ENCODE results near the gene DNAAF8. TPM values are rescaled to one million over a fixed set of nuclear protein-coding genes. Genes with fewer than 3 reads are reported as not detected.

The DNAAF8 gene
- polyA plus RNA-seq, 3 donors: 0.04 to 0.36 TPM; not detected in 1

- H3K9ac ChIP-seq (ENCODE audit: insufficient read depth, low read length, poor library complexity, severe bottlenecking): no peak overlapping the region
- WGBS (ENCODE audit: insufficient coverage): 100% methylated on average over 5 of the region's 6 CpGs
These were observed 21.4 kb downstream of the DNAAF8 start for GRCh38 chr16:4755687-4756086.

GRCh38 chr16:4760221-4760910 is 26.0 kb downstream of the DNAAF8 start:
- peaks cover 68 to 95% of the 10 kb centered on the region in 2 donors for H3K36me3 Mint-ChIP-seq
- no peak for DNase-seq
- H3K9me3 ChIP-seq (replicated peaks in 1 of 2; ENCODE audit: control insufficient read depth in 1 of 2, insufficient read depth in 1 of 2, low read length in 2 of 2): no peaks in the 10 kb centered on the region
- H3K4me1 ChIP-seq (ENCODE audit: control insufficient read depth in 1 of 2, insufficient read depth in 2 of 2, low read length in 2 of 2): peaks cover 0 to 4% of the 10 kb centered on the region in 2 donors
- no peaks in the 10 kb centered on the region for H4K20me1 ChIP-seq (ENCODE audit: insufficient read depth, low read length)
- peaks cover 0 to 1% (median 1%) of the 10 kb centered on the region in 3 donors for H3K27me3 Mint-ChIP-seq (ENCODE audit: low read depth in 3 of 3)
- H3K9ac ChIP-seq (ENCODE audit: insufficient read depth, low read length, poor library complexity, severe bottlenecking): no peak overlapping the region
- TF ChIP-seq CTCF (IDR thresholded peaks at IDR 0.05): no peak
- H3K9me3 Mint-ChIP-seq: peaks cover under 1 to 6% (median 4%) of the 10 kb centered on the region in 7 donors
- H3K27ac Mint-ChIP-seq: peak overlapping the region in 1 of 7 donors; percentile 46
- no peak overlapping the region for H3K27ac ChIP-seq (ENCODE audit: low read depth in 1 of 2, low read length in 2 of 2)
- H3K36me3 ChIP-seq (replicated peaks in 1 of 2; ENCODE audit: control insufficient read depth in 1 of 2, insufficient read depth in 2 of 2, low read length in 2 of 2): peaks cover 54 to 81% of the 10 kb centered on the region in 2 donors
- WGBS (ENCODE audit: insufficient coverage): 97% methylated on average over 23 of the region's 23 CpGs
- H3K4me1 Mint-ChIP-seq: peaks cover 6% of the 10 kb centered on the region
- H3K4me3 Mint-ChIP-seq: no peak overlapping the region
- H3K4me2 ChIP-seq (replicated peaks; ENCODE audit: extremely low read depth, low read length, poor library complexity, severe bottlenecking): no peak overlapping the region
- H3K27me3 ChIP-seq (ENCODE audit: control insufficient read depth in 2 of 2, insufficient read depth in 2 of 2, low read length in 2 of 2): no peaks in the 10 kb centered on the region
- intact Hi-C loops (cut with micrococcal nuclease): no loop called here
- no peak overlapping the region for H3K4me3 ChIP-seq (replicated peaks in 1 of 3; ENCODE audit: low read depth in 2 of 3, low read length in 3 of 3)
- no peak overlapping the region for H2AFZ ChIP-seq (ENCODE audit: insufficient read depth, low read depth, low read length, poor library complexity, severe bottlenecking)
- H3K79me2 ChIP-seq (ENCODE audit: insufficient read depth, low read length): no peaks in the 10 kb centered on the region

More at GRCh38 chr16:4755687-4756086, 21.4 kb downstream of the DNAAF8 start:
- no peaks in the 10 kb centered on the region for H3K79me2 ChIP-seq (ENCODE audit: insufficient read depth, low read length)
- peaks cover 73 to 91% of the 10 kb centered on the region in 2 donors for H3K36me3 ChIP-seq (replicated peaks in 1 of 2; ENCODE audit: control insufficient read depth in 1 of 2, insufficient read depth in 2 of 2, low read length in 2 of 2)
- intact Hi-C loops (cut with micrococcal nuclease): no loop called here
- no peak overlapping the region for H3K27ac ChIP-seq (ENCODE audit: low read depth in 1 of 2, low read length in 2 of 2)
- H3K9me3 ChIP-seq (replicated peaks in 1 of 2; ENCODE audit: control insufficient read depth in 1 of 2, insufficient read depth in 1 of 2, low read length in 2 of 2): peaks cover 0 to 6% of the 10 kb centered on the region in 2 donors
- Mint-ChIP-seq H3K4me1 (no peaks in the 10 kb centered on the region), H3K27me3 (ENCODE audit: low read depth in 3 of 3) (peaks cover 0 to 1% (median 0%) of the 10 kb centered on the region in 3 donors), H3K4me3 (no peak overlapping the region), H3K36me3 (peaks cover 77 to 92% of the 10 kb centered on the region in 2 donors), H3K9me3 (peaks cover 5 to 11% (median 8%) of the 10 kb centered on the region in 7 donors), H3K27ac (no peak overlapping the region)
- no peak for TF ChIP-seq CTCF (IDR thresholded peaks at IDR 0.05)
- H2AFZ ChIP-seq (ENCODE audit: insufficient read depth, low read depth, low read length, poor library complexity, severe bottlenecking): no peak overlapping the region
- no peak overlapping the region for H3K4me3 ChIP-seq (replicated peaks in 1 of 3; ENCODE audit: low read depth in 2 of 3, low read length in 3 of 3)
- no peaks in the 10 kb centered on the region for H3K4me1 ChIP-seq (ENCODE audit: control insufficient read depth in 1 of 2, insufficient read depth in 2 of 2, low read length in 2 of 2)
- H3K27me3 ChIP-seq (ENCODE audit: control insufficient read depth in 2 of 2, insufficient read depth in 2 of 2, low read length in 2 of 2): no peaks in the 10 kb centered on the region
- DNase-seq: no peak
- H4K20me1 ChIP-seq (ENCODE audit: insufficient read depth, low read length): no peaks in the 10 kb centered on the region
- H3K4me2 ChIP-seq (replicated peaks; ENCODE audit: extremely low read depth, low read length, poor library complexity, severe bottlenecking): no peak overlapping the region
